ENCODE data around the gene PNKP.

GRCh38 chr19:49846408-49846807, 21.0 kb downstream of the PNKP start:
- no peak for TF ChIP-seq CTCF (conservative IDR thresholded peaks at IDR 0.05; ENCODE audit: low read depth, low read length)
- no peak for TF ChIP-seq EZH2 (IDR thresholded peaks at IDR 0.05; ENCODE audit: borderline replicate concordance, low read depth, low read length, poor library complexity, severe bottlenecking)
